Epithelial cell of esophagus (primary cell): ENCODE data around the gene MAGEE2.
A peak's percentile ranks its signal among the peaks of the same experiment; 100 is the strongest.
"Not testable (repeated sequence)": the region's sequence is repeated elsewhere in the genome, so short reads cannot be mapped to it uniquely, and the experiment has no call there.

Source experiments
- DNase-seq: peaks from one replicate; pipeline ENCODE4 v3.0.0; 2010; ENCODE audit warnings: low read depth
- H3K4me3 ChIP-seq: 2 replicates; pipeline ENCODE4 v1.5.1; 2011; ENCODE audit warnings: mild to moderate bottlenecking, low read length, control low read depth
- CTCF ChIP-seq: IDR thresholded peaks from 2 replicates; pipeline ENCODE4 v1.5.1; 2011; ENCODE audit warnings: low read depth, mild to moderate bottlenecking, low read length, control low read depth, inconsistent platforms; ENCODE audit not compliant: insufficient read depth; ENCODE audit errors: missing control alignments

MAGEE2 gene

DNA sequence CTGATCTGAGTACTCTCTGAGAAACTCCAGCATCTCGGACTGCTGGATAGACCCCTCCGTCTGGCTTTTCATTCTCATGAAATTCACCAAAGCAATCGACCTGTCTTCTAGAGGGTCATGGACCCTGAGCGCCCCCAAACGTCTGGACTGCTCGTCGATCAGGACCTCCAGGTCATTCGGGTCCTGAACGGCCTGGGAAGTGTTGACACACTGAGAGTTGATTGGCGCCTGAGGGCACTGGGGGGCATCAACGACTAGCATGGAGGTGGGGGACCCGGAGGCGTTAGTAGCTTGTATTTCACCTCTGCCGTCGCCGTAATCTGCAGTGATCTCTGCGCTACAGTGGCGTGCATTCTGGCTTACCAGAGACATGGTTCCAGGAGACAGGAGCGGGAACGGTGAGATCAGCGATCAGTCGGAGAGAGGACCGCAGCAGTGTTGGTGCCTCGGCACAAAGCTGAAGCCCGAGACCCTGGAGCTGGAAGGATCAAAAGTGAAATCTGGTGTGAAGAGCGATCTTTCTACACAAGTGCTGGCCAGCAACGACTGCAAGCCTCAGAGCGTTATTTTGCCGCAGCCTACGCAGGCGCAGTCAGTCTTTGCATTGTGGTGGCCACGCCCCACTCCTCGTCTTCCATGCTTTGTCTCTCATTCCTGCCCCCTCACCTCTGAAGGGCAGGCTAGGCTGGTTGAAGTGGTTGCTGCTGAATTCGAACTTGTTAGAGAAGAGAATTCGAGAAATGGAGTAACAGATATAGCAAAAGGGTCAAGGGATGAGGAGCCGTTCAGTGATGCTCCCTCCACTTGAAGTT, at the start of gene MAGEE2:
Gene MAGEE2, minus strand, starts transcription at position 575 of the 812 bp plus-strand sequence. Its CDS starts 203 bp downstream, at position 372.
- no peak within 1 kb of the TSS for H3K4me3 ChIP-seq
- DNase-seq: no peak
- TF ChIP-seq CTCF: no peak

GRCh38 chrX:75786290-75786689, 1.2 kb upstream of the MAGEE2 start:
- no peak overlapping the region for H3K4me3 ChIP-seq
- no peak for TF ChIP-seq CTCF
- DNase-seq: peak; percentile 26

DNA sequence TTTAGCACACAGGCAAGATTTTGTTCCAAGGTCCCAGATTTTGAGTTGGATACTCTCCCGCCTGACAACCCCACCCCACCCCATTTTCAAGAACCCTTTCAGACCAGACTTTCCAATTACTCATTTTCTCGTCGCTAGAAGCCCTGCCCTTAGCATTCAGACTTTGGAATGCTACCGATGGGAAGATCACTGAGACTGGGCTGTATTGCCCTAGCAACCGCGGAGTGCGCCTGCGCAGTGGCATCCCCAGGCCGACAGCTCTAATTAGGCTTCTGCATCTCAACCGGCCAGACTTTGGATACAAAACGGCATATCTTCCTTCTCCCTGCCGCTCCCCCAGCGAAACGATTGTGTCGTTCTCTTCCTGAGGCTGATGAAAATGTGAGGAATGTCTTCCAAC, 3.4 kb downstream of the MAGEE2 start:
- TF ChIP-seq CTCF: no peak
- H3K4me3 ChIP-seq: no peak overlapping the region
- DNase-seq: no peak

- H3K4me3 ChIP-seq, DNase-seq: not testable (repeated sequence)
These were observed 17.0 kb downstream of the MAGEE2 start for GRCh38 chrX:75768063-75768462.

GRCh38 chrX:75748431-75748830, 36.6 kb downstream of the MAGEE2 start:
- no peak for DNase-seq
- no peak for TF ChIP-seq CTCF
- no peak overlapping the region for H3K4me3 ChIP-seq

DNA sequence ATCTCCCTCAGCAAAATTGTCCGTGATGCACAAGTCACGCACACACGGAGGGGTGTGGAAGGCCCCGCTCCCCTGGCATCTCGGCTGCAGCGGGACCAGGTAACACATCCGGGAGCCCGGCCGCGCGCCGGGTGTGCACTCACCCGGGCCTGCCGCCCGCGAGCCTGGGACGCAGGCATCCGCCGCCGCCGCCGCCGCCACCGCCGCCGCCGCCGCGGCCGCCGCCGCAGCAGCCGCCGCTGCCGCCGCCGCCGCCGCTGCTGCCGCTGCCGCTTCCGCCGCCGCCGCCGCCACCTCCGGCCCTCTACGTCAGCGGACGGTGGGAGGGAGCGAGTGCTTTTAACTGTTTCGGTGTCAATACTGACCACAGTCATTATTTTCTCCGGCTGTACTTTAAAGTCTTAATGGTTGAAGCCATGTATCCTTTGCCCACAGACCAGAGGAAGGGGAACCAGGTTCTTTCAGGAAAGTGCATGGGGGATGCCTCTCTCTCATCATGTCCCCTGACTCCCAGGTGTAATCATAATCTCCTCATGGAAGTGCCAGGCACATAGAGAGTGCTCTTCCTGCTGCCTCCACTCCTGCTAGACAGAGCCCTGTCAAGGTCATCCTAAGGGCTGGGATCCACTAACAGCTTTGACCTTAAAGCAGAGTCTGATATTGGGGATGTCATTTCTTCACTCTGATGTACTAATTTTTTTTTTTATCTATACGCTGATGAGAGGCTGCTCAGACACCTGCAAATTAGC, 38.0 kb downstream of the MAGEE2 start:
- H3K4me3 ChIP-seq: peak overlapping the region; percentile 44
- TF ChIP-seq CTCF: no peak
- peak; percentile 12 for DNase-seq
